ENCODE results near the gene LYPD6.

Gene LYPD6

DNA sequence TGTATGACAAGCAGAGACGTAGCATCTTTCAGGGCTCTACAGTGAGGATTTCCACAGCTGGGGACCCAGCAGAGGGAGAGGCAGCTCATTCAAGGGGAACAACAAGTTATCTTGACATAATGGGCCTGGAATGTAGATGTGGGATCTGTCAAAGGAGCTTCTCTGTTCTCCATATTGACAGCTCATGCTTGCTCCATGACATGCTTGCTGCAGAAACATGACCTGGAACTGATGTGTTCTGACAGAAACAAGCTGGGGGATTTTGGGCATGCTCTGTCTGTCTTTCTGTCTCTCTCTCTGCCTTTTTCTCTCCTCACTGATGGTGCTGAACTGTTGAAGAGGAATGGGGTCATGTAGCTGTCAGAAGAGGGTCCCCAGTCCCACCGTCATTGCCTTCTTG lies 177.6 kb downstream of the LYPD6 start:
- H3K27me3 ChIP-seq (ENCODE audit: insufficient read depth, low read depth, severe bottlenecking), result no peaks in the 10 kb centered on the region
- TF ChIP-seq, protein P1, sequence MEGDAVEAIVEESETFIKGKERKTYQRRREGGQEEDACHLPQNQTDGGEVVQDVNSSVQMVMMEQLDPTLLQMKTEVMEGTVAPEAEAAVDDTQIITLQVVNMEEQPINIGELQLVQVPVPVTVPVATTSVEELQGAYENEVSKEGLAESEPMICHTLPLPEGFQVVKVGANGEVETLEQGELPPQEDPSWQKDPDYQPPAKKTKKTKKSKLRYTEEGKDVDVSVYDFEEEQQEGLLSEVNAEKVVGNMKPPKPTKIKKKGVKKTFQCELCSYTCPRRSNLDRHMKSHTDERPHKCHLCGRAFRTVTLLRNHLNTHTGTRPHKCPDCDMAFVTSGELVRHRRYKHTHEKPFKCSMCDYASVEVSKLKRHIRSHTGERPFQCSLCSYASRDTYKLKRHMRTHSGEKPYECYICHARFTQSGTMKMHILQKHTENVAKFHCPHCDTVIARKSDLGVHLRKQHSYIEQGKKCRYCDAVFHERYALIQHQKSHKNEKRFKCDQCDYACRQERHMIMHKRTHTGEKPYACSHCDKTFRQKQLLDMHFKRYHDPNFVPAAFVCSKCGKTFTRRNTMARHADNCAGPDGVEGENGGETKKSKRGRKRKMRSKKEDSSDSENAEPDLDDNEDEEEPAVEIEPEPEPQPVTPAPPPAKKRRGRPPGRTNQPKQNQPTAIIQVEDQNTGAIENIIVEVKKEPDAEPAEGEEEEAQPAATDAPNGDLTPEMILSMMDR (IDR thresholded peaks at IDR 0.05; ENCODE audit: low read depth, low read length), result no peak
- no peak overlapping the region for H3K27ac ChIP-seq
- H3K9me3 ChIP-seq (ENCODE audit: severe bottlenecking), result no peaks in the 10 kb centered on the region
- H3K36me3 ChIP-seq, result no peaks in the 10 kb centered on the region
- DNase-seq, result no peak
- no peak overlapping the region for H3K4me3 ChIP-seq (ENCODE audit: low read depth, low read length)

- Histone ChIP-seq H3K4me3 (ENCODE audit: low read depth, low read length) (no peak overlapping the region), H3K36me3 (no peaks in the 10 kb centered on the region), H3K27me3 (ENCODE audit: insufficient read depth, low read depth, severe bottlenecking) (no peaks in the 10 kb centered on the region), H3K27ac (no peak overlapping the region), H3K9me3 (ENCODE audit: severe bottlenecking) (no peaks in the 10 kb centered on the region)
- TF ChIP-seq, protein P1 (IDR thresholded peaks at IDR 0.05; ENCODE audit: low read depth, low read length), result no peak
- no peak for DNase-seq
Observed at GRCh38 chr2:149513461-149513860, 183.1 kb downstream of the LYPD6 start.

All from WERI-Rb-1 (cell line).